HL-60/S4 (cell line): ENCODE results near the gene CACNB2.
"Not testable (repeated sequence)": the region's sequence is repeated elsewhere in the genome, so short reads cannot be mapped to it uniquely, and the experiment has no call there.

ENCODE experiments used
- in situ Hi-C: fragments of 300-500 bp; cut with MboI; formaldehyde crosslinking; loops from 2 replicates; pipeline ENCODE4 v1.14.3; 2022; ENCODE audit warnings: low sequenced_read_pairs

CACNB2 gene

DNA sequence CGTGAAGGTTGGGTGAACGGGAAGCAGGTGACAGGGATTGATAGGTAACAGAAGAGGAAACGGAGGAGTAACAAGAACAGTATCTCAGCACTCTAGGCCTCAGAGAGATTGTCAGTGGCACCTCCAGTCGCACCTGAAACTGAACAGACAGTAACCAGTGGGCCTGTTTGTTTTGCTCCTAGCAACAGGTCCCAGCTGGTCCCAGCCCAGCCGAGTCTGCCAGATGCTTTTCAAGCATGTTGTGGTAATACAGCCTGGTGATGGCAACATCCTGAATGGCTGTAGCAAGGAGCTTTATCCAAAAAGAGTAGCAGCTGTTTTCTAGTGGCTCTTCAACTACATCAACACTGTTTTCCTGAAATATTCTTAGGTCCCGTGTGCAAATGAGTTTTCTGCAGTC lies 4.7 kb downstream of the CACNB2 start:
- in situ Hi-C loops, result no loop called here

GRCh38 chr10:18145652-18146051 lies 5.4 kb downstream of the CACNB2 start:
- in situ Hi-C loops, result no loop called here

DNA sequence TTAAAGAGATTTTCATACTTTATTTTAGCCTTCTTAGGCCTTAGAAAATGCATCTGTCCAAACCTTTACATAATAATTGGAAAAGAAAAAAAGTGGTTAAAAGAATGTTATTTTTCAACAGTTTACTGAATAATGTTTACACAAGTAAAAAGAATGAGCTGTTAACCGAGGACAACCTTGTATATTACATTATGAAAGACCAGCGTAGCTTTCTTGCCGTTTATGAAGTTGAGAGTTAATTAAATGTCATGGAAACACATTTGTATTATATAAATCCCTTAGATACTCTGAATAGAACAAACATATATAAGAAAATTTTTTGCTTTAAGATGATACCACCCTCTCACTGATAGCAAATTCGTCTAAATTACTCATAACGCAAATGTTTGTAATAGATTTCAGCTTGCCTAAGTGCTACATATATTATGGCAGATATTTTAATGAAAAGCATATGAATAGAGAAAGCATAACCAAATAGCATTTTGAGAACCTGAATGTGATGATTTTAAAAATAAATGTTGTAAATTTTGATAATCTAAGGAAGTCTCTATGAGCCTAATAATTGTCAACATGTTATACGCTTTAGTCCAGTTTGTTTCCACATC lies 9.1 kb downstream of the CACNB2 start:
- in situ Hi-C loops, result no loop called here

DNA sequence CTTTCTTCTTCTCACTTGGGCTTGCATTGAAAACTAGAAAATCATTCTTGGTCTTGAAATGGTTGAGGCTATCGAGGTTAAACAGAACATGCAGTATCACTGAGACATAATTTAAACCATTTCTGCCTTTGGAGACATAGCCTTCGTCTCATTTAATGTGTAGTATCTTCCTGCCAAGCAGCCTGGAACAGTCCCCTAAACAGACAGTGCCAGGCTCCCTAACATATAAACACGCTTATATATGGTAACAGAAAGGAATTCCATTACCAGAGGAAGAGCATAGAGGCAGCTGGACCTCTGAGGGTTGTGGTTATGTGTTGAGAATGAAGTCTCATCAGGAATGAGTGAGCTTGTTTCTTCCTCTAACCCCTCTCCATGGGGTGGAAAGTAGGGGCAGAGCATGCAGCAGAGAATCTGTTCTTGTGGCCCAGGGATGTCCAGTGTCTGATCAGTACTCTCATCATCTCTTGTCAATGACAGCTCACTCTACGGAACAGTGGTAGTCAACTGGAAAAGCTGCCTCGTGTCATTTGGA lies 11.2 kb downstream of the CACNB2 start:
- in situ Hi-C loops, result no loop called here

- in situ Hi-C loops, result not testable (repeated sequence)
Observed at GRCh38 chr10:18153381-18153780, 13.2 kb downstream of the CACNB2 start.

GRCh38 chr10:18155321-18155720 lies 15.1 kb downstream of the CACNB2 start:
- in situ Hi-C loops, result no loop called here

DNA sequence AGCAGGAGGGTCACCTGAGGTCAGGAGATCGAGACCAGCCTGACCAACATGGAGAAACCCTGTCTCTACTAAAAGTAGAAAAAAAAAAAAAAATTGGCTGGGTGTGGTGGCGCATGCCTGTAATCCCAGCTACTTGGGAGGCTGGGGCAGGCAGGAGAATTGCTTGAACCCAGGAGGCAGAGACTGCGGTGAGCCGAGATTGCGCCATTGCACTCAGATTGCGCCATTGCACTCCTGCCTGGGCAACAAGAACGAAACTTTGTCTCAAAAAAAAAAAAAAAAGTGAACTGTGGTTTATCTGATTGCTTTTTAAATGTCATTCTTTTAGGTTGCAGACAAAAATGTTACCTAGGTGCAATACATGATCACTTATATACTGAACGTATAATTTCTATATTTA lies 16.6 kb downstream of the CACNB2 start:
- in situ Hi-C loops, result not testable (repeated sequence)

DNA sequence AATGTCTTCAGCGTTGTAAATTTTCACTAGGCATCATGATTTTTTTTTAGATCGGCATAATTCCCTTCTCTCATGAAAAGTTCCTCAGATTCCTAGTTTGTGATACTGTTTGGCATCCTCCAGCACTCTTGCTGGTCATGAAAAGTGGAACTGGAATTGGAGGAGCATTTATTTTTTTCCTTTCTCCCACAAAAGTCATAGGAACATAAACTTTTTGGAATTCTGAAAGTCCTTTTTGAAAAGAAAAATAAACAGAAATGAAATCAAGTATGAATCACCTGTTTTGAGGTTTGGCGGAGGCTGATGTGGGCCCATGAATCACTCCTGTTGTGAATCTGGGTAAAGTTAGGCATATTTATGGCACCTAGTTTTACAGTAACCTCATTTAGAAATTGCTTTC lies 17.7 kb downstream of the CACNB2 start:
- in situ Hi-C loops, result no loop called here

- in situ Hi-C loops, result no loop called here
Observed at GRCh38 chr10:18158773-18159265, 18.6 kb downstream of the CACNB2 start.

DNA sequence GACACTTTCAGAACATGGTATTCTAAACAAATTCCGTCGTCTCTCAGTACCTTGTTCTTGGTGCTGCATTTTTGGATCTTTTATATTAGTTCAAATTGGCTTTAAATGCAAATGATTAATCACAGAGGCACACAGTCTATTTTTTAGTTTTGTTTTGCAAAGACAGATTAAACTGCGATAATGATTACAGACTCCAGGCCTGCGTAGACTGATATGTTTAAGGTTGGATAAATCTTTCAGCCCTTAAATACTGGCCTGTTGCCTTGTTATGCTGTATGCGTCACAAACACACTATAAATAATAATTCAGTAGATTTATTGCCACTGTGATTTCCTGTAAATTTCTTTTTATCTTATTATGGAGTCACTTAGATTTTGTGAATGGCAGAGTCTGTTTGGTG lies 19.3 kb downstream of the CACNB2 start:
- in situ Hi-C loops, result no loop called here

DNA sequence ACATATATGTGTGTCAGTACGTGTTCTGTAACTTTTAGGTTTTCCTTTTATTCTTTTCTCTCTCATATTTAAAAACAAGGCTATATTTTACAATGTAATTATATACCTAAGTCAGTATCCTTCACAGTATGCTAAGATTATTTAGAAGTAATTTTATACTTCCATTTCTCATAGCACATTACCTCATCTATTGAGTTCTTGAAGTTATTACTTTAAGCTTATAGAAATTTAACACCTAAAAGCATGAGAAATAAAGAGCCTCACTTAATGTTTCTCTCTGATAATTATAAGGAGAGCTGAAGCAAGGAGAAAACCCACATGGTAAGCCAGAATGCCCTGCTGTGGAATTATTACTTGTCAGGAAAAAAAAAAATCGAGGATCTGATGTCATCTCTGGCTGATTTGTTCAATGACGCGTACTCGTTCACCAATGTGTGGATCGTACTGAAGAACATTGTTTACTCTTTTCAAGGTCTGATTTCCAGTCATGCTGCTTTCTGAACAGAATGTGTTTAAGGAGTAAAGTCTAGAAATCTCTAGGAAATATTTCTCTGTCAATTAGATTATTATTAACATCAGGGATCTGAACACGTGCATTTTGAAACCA lies 21.9 kb downstream of the CACNB2 start:
- in situ Hi-C loops, result no loop called here

DNA sequence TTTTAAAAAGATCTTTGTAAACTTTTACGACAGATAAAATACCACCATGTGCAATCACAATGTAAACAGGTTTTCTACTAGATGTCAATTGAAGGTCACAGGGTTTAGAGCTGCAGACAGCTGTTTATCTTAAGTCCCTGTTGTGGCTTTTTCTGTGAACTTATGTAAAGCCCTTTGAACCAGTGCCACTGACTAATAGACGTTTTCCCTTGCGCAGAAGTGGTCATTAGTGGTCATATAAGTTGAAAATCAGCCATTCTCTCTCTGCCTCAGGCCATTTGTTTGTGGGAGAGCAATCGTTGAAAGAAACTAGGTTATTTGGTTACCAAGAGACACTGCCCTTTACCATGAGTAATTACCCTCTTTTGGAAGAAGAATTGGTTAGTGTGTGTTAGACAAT lies 23.9 kb downstream of the CACNB2 start:
- in situ Hi-C loops, result no loop called here

GRCh38 chr10:18164748-18165361 lies 24.6 kb downstream of the CACNB2 start:
- in situ Hi-C loops, result no loop called here

DNA sequence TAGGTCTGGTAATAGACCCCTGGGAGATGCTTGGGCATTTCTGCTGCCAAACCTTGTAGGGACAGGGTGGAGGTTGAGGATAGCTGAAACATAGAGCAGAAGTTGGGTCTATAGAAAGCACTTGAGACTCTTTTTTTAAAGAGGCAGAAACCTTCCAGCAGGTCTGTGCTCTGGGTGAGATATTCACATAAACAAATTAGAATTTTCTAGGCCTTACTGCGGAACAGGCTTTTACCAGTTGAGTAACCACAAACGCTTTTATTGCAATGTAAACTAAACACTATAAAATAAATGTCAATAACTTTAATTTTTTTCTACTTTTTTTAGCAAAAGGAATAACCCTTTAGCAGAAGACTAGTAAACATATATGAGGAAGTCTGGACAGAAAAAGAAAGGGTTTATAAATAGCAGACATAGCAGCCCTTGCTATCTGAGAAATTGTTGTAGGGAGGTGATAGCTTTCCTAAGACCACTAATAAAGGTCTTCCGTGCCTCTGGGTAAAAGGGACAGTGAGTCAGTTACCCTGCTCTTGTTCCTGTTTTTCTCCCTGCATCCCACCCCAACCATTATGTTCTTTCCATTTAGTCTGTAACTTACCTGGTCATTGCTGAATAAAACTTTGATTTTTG lies 38.7 kb downstream of the CACNB2 start:
- in situ Hi-C loops, result no loop called here

DNA sequence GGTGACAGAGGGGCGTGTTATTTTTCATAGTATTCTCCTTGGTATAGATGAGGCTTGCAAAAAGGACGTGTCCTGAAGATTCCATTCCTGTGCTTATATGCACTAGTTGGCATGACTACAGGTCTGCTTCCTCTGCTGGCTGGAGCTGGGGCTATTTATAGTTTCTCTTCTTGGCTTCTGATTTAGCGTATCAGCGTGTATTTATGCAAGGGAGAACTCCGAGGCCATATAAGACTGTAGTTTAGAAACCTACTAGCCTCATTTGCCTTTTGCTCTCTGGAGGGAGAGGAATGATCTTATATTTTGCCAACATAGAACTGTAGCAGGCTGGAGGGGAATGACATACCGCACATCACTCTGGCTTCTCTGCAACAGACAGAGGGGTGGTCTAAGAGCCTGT lies 39.7 kb downstream of the CACNB2 start:
- in situ Hi-C loops, result no loop called here

GRCh38 chr10:18181382-18181781 lies 41.2 kb downstream of the CACNB2 start:
- in situ Hi-C loops, result not testable (repeated sequence)

DNA sequence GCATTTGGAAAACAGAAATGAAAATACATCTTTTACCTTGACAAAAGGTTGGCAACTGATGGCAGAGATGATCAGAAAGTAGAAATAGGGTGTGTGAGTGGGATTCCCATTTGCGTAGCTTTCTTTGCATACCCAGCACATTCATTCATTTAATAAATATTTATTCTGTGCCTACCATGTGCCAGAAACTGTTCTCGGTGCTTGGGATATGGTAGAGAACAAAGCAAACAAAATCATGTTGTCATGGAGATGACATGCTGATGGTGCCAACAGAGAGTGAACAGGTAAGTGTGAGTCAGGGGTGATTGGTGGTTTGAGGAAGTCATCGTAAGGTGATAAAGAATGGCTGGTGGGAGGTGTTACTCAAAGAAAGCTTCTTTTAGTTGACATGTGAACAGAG lies 45.4 kb downstream of the CACNB2 start:
- in situ Hi-C loops, result no loop called here

DNA sequence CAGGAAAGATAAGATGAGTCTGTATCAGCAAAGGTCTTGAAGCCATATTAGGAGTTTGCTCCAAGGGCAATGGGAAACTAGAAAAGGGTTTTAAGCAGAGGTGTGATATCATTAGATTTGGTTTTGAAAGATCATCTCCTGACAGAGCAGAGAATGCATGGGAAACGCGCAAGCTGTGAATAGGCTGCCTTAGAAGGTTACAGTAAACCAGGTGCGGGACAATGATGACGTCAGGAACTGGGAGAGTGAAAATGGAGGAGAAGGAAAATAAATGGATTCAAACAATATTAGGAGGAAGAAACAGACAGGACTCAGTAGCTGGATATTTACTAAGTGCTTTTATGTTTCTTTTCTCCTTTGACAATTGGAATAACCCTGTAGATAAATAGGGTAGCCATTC lies 50.6 kb downstream of the CACNB2 start:
- in situ Hi-C loops, result no loop called here

GRCh38 chr10:18194634-18195033 lies 54.4 kb downstream of the CACNB2 start:
- in situ Hi-C loops, result no loop called here

- in situ Hi-C loops, result no loop called here
Observed at GRCh38 chr10:18195060-18195799, 55.0 kb downstream of the CACNB2 start.
